GM12878 (cell line): ENCODE measurements around the gene CLEC2L. TPM values are rescaled to one million over a fixed set of nuclear protein-coding genes. Genes with fewer than 3 reads are reported as not detected.

Experiments used
- ATAC-seq: fragments of 200-7000 bp; cut with Tn5 transposase; 3 replicates; pipeline ENCODE4 v1.9.1; 2020; ENCODE audit warnings: mild to moderate bottlenecking, moderate library complexity
- BruUV-seq: library from RNA; stranded (reverse); fragments of 400-500 nt; replicated peaks from 2 replicates; lab custom pipeline; 2021; lab: Mats Ljungman, UMichigan
- CTCF ChIA-PET: fragments of 300-600 bp; sonication (Branson Sonifier 250); formaldehyde crosslinking; extraction: SDS; loops from one replicate; lab custom pipeline; 2021; ENCODE audit warnings: inconsistent platforms; lab: Yijun Ruan, JAX
- POLR2A ChIA-PET: fragments of 350-600 bp; formaldehyde crosslinking; extraction: SDS; loops from one replicate; lab custom pipeline; 2021; ENCODE audit warnings: inconsistent platforms; lab: Charles Lee
- RAD21 ChIA-PET: fragments of 300-600 bp; sonication (Branson Sonifier 250); formaldehyde crosslinking; loops from one replicate; lab custom pipeline; 2023; ENCODE audit warnings: antibody characterized with exemption; ENCODE audit not compliant: unreplicated experiment; lab: Charles Lee
- SMC1A ChIA-PET: fragments of 300-600 bp; sonication (Branson Sonifier 250); formaldehyde crosslinking; loops from one replicate; lab custom pipeline; 2023; ENCODE audit not compliant: unreplicated experiment, uncharacterized antibody; lab: Charles Lee
- DNase-seq: peaks from one replicate; pipeline ENCODE4 v3.0.0-alpha.2; 2011; ENCODE audit warnings: low read depth, low spot score
- FAIRE-seq: peaks from 3 replicates; lab custom pipeline; 2011; peaks lifted over from hg19 to GRCh38; lab: Jason Lieb, UNC
- H2AFZ ChIP-seq: 2 replicates; pipeline ENCODE4 v1.6.0; 2011; ENCODE audit warnings: low read depth, low read length, control low read depth; ENCODE audit not compliant: control insufficient read depth
- H3K27ac ChIP-seq: 2 replicates; pipeline ENCODE4 v1.5.1; 2011; ENCODE audit warnings: control low read depth; ENCODE audit not compliant: control insufficient read depth, insufficient read depth
- H3K27me3 ChIP-seq, 2 experiments: replicated peaks in 1 of 2; 2 replicates each; pipeline versions ENCODE4 v1.6.0 to v1.6.1; 2011; ENCODE audit warnings: low read length in 1 of 2; ENCODE audit not compliant: control insufficient read depth in 2 of 2, insufficient read depth in 2 of 2
- H3K36me3 ChIP-seq, 2 experiments: 2 replicates each; pipeline ENCODE4 v1.5.1; 2011; ENCODE audit warnings: low read length in 1 of 2; ENCODE audit not compliant: control insufficient read depth in 2 of 2, insufficient read depth in 2 of 2
- H3K4me1 ChIP-seq: 2 replicates; pipeline ENCODE4 v1.6.1; 2011; ENCODE audit warnings: mild to moderate bottlenecking, low read length, moderate library complexity, mixed read lengths; ENCODE audit not compliant: control insufficient read depth, insufficient read depth
- H3K4me2 ChIP-seq: 2 replicates; pipeline ENCODE4 v1.6.0; 2011; ENCODE audit warnings: control low read depth; ENCODE audit not compliant: control insufficient read depth, insufficient read depth
- H3K4me3 ChIP-seq: fragments of 200-600 bp; sonication (generic); 2 replicates; pipeline ENCODE4 v1.5.1; 2016
- H3K79me2 ChIP-seq: 2 replicates; pipeline ENCODE4 v1.6.0; 2011; ENCODE audit warnings: low read length; ENCODE audit not compliant: control insufficient read depth, insufficient read depth
- H3K9ac ChIP-seq: 2 replicates; pipeline ENCODE4 v1.8.0; 2011; ENCODE audit warnings: low read length, control low read depth, mixed read lengths; ENCODE audit not compliant: control insufficient read depth, insufficient read depth
- H3K9me3 ChIP-seq: replicated peaks from 3 replicates; pipeline ENCODE4 v1.5.1; 2011; ENCODE audit warnings: mild to moderate bottlenecking, low read length; ENCODE audit not compliant: control insufficient read depth, insufficient read depth
- H4K20me1 ChIP-seq: 2 replicates; pipeline ENCODE4 v1.6.0; 2011; ENCODE audit not compliant: control insufficient read depth, insufficient read depth
- BHLHE40 ChIP-seq, 2 experiments: fragments of 450-650 bp in 1 of 2; IDR thresholded peaks; 2 replicates each; pipeline ENCODE4 v1.6.1; 2011 to 2017; ENCODE audit warnings: low read depth in 2 of 2, borderline replicate concordance in 1 of 2, improper control_type of control experiment in 1 of 2, low read length in 1 of 2, mild to moderate bottlenecking in 1 of 2
- CBX3 ChIP-seq: fragments of 200-600 bp; sonication (generic); IDR thresholded peaks from 2 replicates; pipeline ENCODE4 v1.6.1; 2016; ENCODE audit warnings: low read depth, borderline replicate concordance
- CHD4 ChIP-seq: fragments of 200-600 bp; sonication (generic); IDR thresholded peaks from 2 replicates; pipeline ENCODE4 v1.6.1; 2016; ENCODE audit warnings: mild to moderate bottlenecking
- DPF2 ChIP-seq: fragments of 450-650 bp; IDR thresholded peaks from 2 replicates; pipeline ENCODE4 v1.6.1; 2017; ENCODE audit warnings: mild to moderate bottlenecking
- HDAC6 ChIP-seq: fragments of 200-600 bp; sonication (generic); IDR thresholded peaks from one replicate; pipeline ENCODE4 v1.8.0; 2017; ENCODE audit warnings: antibody characterized with exemption; ENCODE audit not compliant: unreplicated experiment
- IKZF2 ChIP-seq, 2 experiments: fragments of 450-650 bp; IDR thresholded peaks; 2 replicates each; pipeline ENCODE4 v1.6.1; 2017; ENCODE audit warnings: mild to moderate bottlenecking in 2 of 2, moderate library complexity in 2 of 2
- NFYA ChIP-seq: IDR thresholded peaks from 2 replicates; pipeline ENCODE4 v1.6.1; 2011; ENCODE audit warnings: low read depth, mild to moderate bottlenecking, low read length, improper control_type of control experiment, borderline replicate concordance
- POLR2AphosphoS5 ChIP-seq: IDR thresholded peaks from 2 replicates; pipeline ENCODE4 v1.6.1; 2011; ENCODE audit warnings: mild to moderate bottlenecking, low read length, inconsistent platforms
- POU2F2 ChIP-seq: IDR thresholded peaks from 3 replicates; pipeline ENCODE4 v1.6.1; 2011; ENCODE audit warnings: low read depth, mild to moderate bottlenecking, low read length, borderline replicate concordance
- PRDM15 ChIP-seq: fragments of 450-650 bp; formaldehyde crosslinking; IDR thresholded peaks from 2 replicates; pipeline ENCODE4 v1.4.0; 2020; ENCODE audit warnings: mild to moderate bottlenecking, moderate library complexity
- SMAD1 ChIP-seq: fragments of 450-650 bp; IDR thresholded peaks from 2 replicates; pipeline ENCODE4 v1.6.1; 2018; ENCODE audit warnings: mild to moderate bottlenecking, low read depth; ENCODE audit not compliant: partially characterized antibody
- TCF3 ChIP-seq: IDR thresholded peaks from 2 replicates; pipeline ENCODE4 v1.6.1; 2012; ENCODE audit warnings: low read depth, mild to moderate bottlenecking, low read length, borderline replicate concordance; ENCODE audit not compliant: insufficient read depth
- WGBS: methylation state at CpG from one replicate; pipeline ENCODE4 v1.1.6; 2016; ENCODE audit warnings: low lambda C conversion rate; ENCODE audit not compliant: insufficient replicate concordance, insufficient coverage; ENCODE audit errors: missing lambda C conversion rate; 5-methylcytosine and 5-hydroxymethylcytosine counted together
- in situ Hi-C: fragments of 300-500 bp; cut with MboI; formaldehyde crosslinking; loops from 9 replicates; pipeline ENCODE4 v1.14.3; 2018; ENCODE audit warnings: mixed read lengths
- intact Hi-C: fragments of 100-400 bp; cut with micrococcal nuclease; formaldehyde crosslinking; loops from one replicate; pipeline ENCODE4 v1.14.2; 2022; ENCODE audit not compliant: unreplicated experiment
- polyA plus RNA-seq, 11 experiments: library from polyadenylated mRNA; depleted of rRNA in 4 of 11; unstranded in 6 of 11; stranded (reverse) in 5 of 11; fragments of >200 nt; fragmentation: Nextera tagmentation in 4 of 11; fragmentation: Illumina TruSeq in 1 of 11; extraction: Ambion mirVana in 4 of 11; extraction: Trizol in 1 of 11; gene quantifications; 1 replicate in 1 of 11; 2 replicates in 10 of 11; pipeline versions ENCODE4 v1.2.1 to v1.2.3, GENCODE V29; 2011 to 2016; ENCODE audit warnings: inconsistent platforms in 2 of 11, missing spikeins in 2 of 11, low read depth in 1 of 11
- total RNA-seq, 4 experiments: library from RNA; depleted of rRNA in 3 of 4; stranded (reverse); fragments of >200 nt in 3 of 4; fragmentation: Illumina TruSeq in 1 of 4; extraction: Trizol in 1 of 4; gene quantifications; 2 replicates each; pipeline versions ENCODE4 v1.2.1 to v1.2.3, GENCODE V29; 2013 to 2021

CLEC2L gene
- total and polyA plus RNA-seq, 10 of the 15 experiments (the other 5 are each of a cell fraction or from before 2014, with no cell fraction given) = not detected

GRCh38 chr7:139568813-139569490, 45.5 kb downstream of the CLEC2L start:
- H3K9me3 ChIP-seq = no peaks in the 10 kb centered on the region
- H3K4me2 ChIP-seq = no peak overlapping the region
- intact Hi-C loops = no loop called here
- no peak overlapping the region for H2AFZ ChIP-seq
- no peaks in the 10 kb centered on the region for H3K79me2 ChIP-seq
- in situ Hi-C loops = no loop called here
- no peaks in the 10 kb centered on the region; a peak in 4 of 4 replicates for H3K36me3 ChIP-seq
- ChIA-PET RAD21 (no interaction called here), CTCF (no interaction called here), SMC1A (interaction anchor here (0.6 kb wide), 1 partner anchor 136 kb away, joined by 3 read pairs; no protein-coding TSS in a partner anchor)
- no TSS peak for BruUV-seq
- WGBS = 91% methylated on average over 11 of the region's 12 CpGs
- no peaks in the 10 kb centered on the region for H3K27me3 ChIP-seq
- no peak overlapping the region for H3K27ac ChIP-seq
- no peak for TF ChIP-seq TCF3
- no peak for TF ChIP-seq SMAD1
- no peak for TF ChIP-seq CBX3
- TF ChIP-seq NFYA = no peak
- TF ChIP-seq IKZF2 (IDR thresholded peaks at IDR 0.05) = no peak
- TF ChIP-seq, all 136 proteins: peak for 0
- FAIRE-seq = no peak
- POLR2A ChIA-PET = interaction anchor here (1.0 kb wide), 1 partner anchor 73 kb away, joined by 3 read pairs; no protein-coding TSS in a partner anchor
- no peaks in the 10 kb centered on the region for H4K20me1 ChIP-seq
- H3K9ac ChIP-seq = no peak overlapping the region
- H3K4me3 ChIP-seq = no peak overlapping the region
- no peak for DNase-seq
- H3K4me1 ChIP-seq = no peaks in the 10 kb centered on the region
- no peak for ATAC-seq

- no peaks in the 10 kb centered on the region for H3K27me3 ChIP-seq
- no peak overlapping the region for H3K4me2 ChIP-seq
- SMC1A ChIA-PET = no interaction called here
- H3K4me1 ChIP-seq = no peaks in the 10 kb centered on the region
- H3K27ac ChIP-seq = no peak overlapping the region
- BruUV-seq = no TSS peak
- WGBS = 89% methylated on average over 8 of the region's 8 CpGs
- no peaks in the 10 kb centered on the region for H3K79me2 ChIP-seq
- H4K20me1 ChIP-seq = no peaks in the 10 kb centered on the region
- RAD21 ChIA-PET = interaction anchor here (0.7 kb wide), 1 partner anchor 69 kb away, joined by 3 read pairs; no protein-coding TSS in a partner anchor
- no peak overlapping the region for H3K4me3 ChIP-seq
- intact Hi-C loops (no loop called here), in situ Hi-C loops (no loop called here)
- H3K9ac ChIP-seq = no peak overlapping the region
- H3K36me3 ChIP-seq = peaks cover 0 to 3% of the 10 kb centered on the region in 2 experiments
- DNase-seq (no peak), ATAC-seq (no peak)
- H2AFZ ChIP-seq = no peak overlapping the region
- no peaks in the 10 kb centered on the region for H3K9me3 ChIP-seq
- TF ChIP-seq DPF2 (no peak), POLR2AphosphoS5 (no peak), BHLHE40 (IDR thresholded peaks at IDR 0.05; ENCODE audit: borderline replicate concordance in 1 of 2, low read depth in 2 of 2, low read length in 1 of 2) (no peak), HDAC6 (no peak), POU2F2 (no peak), CHD4 (no peak), PRDM15 (no peak)
- TF ChIP-seq, all 136 proteins: peak for 0
- FAIRE-seq = no peak
- ChIA-PET CTCF (interaction anchor here (1.0 to 1.7 kb wide), 3 partner anchors 13 to 135 kb away, joined by 3 to 4 read pairs (median 3); no protein-coding TSS in a partner anchor), POLR2A (no interaction called here)
Measured at GRCh38 chr7:139570119-139570518, 46.6 kb downstream of the CLEC2L start.
